Suppressor macrophage (primary cell): ENCODE data around the gene TRIM52.
"Not testable (repeated sequence)": the region's sequence is repeated elsewhere in the genome, so short reads cannot be mapped to it uniquely, and the experiment has no call there.

Experiments used
- DNase-seq, 4 experiments: peaks; one replicate each; pipeline ENCODE4 v3.0.0-alpha.2; 2020 to 2022

TRIM52 gene

DNA sequence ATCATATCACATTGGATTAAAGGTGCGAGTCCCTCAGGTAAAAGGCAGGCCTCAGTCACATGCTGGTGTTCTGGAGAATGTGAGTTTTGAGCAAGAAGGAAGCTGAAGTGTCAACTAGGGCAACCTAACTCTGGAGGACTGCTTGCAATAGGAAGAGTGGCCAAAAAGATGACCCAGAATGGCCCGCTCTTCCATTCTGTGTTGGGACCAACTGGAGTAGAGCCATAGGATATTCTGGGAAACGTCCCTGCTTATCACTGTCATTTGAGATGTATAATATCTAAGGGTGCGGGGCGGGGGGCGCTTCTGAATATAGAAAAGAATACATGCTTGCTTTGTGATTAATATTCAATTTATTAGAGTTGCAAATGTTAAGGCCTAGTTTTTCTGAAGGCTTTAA lies 48.9 kb downstream of the TRIM52 start:
- no peak for DNase-seq

DNA sequence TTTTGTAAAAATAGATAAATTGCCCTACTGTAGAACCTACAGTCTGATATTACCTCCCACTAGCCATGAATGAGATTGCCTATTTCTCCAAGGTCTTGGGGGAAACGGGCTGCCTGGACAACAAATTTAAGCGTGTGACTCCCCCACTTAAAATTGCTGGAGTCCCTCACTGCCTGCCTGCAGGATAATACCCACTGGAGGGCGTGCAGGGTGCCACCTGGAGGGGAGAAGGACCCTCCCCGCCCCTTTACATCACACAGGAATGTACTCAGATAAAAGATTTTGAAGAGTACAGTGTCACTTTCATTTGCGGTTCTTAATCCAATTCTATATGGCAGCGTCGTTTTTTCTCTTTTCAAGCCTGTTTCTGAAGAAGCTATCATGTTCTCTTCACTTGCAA lies 49.7 kb downstream of the TRIM52 start:
- no peak for DNase-seq

GRCh38 chr5:181210698-181211097 lies 50.2 kb downstream of the TRIM52 start:
- not testable (repeated sequence) for DNase-seq

DNA sequence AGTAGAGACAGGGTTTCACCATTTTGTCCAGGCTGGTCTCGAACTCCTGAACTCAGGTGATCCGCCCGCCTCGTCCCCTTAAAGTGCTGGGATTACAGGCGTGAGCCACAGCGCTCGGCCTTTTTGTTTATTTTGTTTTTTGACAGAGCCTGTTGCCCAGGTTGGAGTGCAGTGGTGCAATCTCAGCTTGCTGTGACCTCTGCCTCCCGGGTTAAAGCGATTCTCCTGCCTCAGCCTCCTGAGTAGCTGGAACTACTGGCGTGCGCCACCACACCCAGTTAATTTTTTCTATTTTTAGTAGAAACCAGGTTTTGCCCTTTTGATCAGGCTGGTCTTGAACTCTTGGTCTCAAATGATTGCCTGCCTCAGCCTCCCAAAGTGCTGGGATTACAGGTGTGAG lies 50.8 kb downstream of the TRIM52 start:
- not testable (repeated sequence) for DNase-seq

DNA sequence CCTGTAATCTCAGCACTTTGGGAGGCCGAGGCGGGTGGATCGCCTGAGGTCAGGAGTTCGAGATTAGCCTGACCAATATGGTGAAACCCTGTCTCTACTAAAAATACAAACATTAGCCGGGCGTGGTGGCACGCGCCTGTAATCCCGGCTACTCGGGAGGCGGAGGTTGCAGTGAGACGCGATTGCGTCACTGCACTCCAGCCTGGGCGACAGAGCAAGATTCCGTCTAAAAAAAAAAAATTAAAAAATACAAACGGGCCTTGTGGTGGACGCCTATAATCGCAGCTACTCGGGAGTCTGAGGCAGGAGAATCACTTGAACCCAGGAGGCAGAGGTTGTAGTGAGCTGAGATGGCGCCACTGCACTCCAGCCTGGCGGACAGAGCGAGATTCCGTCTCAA lies 51.9 kb downstream of the TRIM52 start:
- DNase-seq, result not testable (repeated sequence)

GRCh38 chr5:181207960-181208253 lies 53.0 kb downstream of the TRIM52 start:
- DNase-seq, result no peak

DNA sequence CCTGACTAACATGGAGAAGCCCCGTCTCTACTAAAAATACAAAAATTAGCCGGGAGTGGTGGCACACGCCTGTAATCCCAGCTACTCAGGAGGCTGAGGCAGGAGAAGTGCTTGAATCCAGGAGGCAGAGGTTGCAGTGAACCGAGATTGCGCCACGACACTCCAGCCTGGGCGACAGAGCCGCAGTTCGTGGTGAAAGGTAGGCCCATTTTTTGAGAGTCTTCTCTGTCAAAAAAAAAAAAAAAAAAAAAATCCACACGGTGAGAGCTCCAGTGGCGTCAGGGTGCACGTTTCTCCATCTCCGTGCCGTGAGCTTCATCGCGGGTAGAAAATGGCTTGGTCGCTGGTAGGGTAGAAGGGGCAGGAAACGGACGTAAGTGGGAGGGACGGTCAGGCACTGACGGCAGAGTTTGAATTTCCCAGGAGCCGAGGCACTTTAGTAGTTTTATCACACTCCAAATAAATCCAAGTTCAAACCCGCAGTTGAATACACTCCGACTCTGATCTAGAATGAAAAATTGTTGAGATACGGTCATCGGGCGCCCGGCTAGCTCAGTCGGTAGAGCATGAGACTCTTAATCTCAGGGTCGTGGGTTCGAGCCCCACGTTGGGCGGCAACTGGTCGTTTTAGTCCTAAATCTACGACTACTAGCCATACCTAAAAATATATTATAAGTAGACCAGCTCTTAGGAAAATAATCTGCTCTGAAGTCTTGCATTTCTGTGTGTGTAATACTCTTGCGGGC lies 53.6 kb downstream of the TRIM52 start:
- DNase-seq, result peak; percentile 83 to 90 (median 86)

- no peak for DNase-seq
These were observed 54.9 kb downstream of the TRIM52 start for GRCh38 chr5:181205761-181206649.
